ENCODE results near the gene HSPB2. TPM values are rescaled to one million over a fixed set of nuclear protein-coding genes. Genes with fewer than 3 reads are reported as not detected.
A peak's percentile ranks its signal among the peaks of the same experiment; 100 is the strongest.
"Not testable (repeated sequence)": the region's sequence is repeated elsewhere in the genome, so short reads cannot be mapped to it uniquely, and the experiment has no call there.

The HSPB2 gene
- total and polyA plus RNA-seq, 3 experiments from 2014 or later: not detected

GRCh38 chr11:111923951-111924350, 11.4 kb downstream of the HSPB2 start:
- no peaks in the 10 kb centered on the region for H3K9me3 Mint-ChIP-seq
- CTCF ChIA-PET: no interaction called here
- no peaks in the 10 kb centered on the region for H3K27me3 ChIP-seq (ENCODE audit: insufficient read depth, low read length, poor library complexity, severe bottlenecking)
- H3K27ac ChIP-seq (ENCODE audit: low read depth, low read length): no peak overlapping the region
- peaks cover 5 to 13% of the 10 kb centered on the region in 2 donors for H3K27me3 Mint-ChIP-seq
- no peaks in the 10 kb centered on the region for H3K36me3 Mint-ChIP-seq
- no peaks in the 10 kb centered on the region for H3K9me3 ChIP-seq (ENCODE audit: low read length)
- peak overlapping the region in 3 of 8 donors; percentile 18 to 84 (median 64) for H3K27ac Mint-ChIP-seq
- H3K4me3 ChIP-seq (ENCODE audit: low read length): no peak overlapping the region
- peaks cover 14 to 21% (median 15%) of the 10 kb centered on the region in 3 donors for H3K4me1 Mint-ChIP-seq
- DNase-seq: no peak
- H3K4me3 Mint-ChIP-seq: peak overlapping the region in 1 of 7 donors; percentile 87
- POLR2A ChIA-PET: no interaction called here
- no peaks in the 10 kb centered on the region for H3K36me3 ChIP-seq (ENCODE audit: insufficient read depth, low read length)
- peaks cover 7% of the 10 kb centered on the region for H3K4me1 ChIP-seq (ENCODE audit: insufficient read depth, low read length)

DNA sequence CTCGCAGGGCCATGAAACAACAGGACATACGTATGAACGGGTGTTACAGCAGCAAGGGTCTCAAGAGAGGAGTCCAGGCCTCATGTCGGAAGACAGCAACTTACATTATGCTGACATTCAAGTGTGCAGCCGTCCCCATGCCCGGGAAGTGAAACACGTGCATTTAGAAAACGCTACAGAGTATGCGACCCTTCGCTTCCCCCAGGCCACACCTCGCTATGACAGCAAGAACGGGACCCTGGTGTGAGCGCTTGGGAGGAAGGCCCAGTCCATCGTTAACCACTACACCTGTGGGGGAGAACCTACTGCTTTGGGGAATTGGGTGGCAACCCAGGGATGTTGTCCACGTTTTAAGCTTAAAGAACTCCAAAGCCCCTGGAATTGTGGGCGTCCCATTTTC, 13.4 kb downstream of the HSPB2 start:
- ChIA-PET CTCF (interaction anchor here (1.0 to 3.4 kb wide), 6 partner anchors 9 to 56 kb away, joined by 4 to 17 read pairs (median 10); partner anchors contain the start of genes ALG9, DIXDC1 and FDXACB1), POLR2A (interaction anchor here (1.0 to 2.3 kb wide), 7 partner anchors 9 to 159 kb away, joined by 3 to 17 read pairs (median 9); partner anchors contain the start of genes ALG9, CFAP68 and DIXDC1)
- Histone ChIP-seq H3K36me3 (ENCODE audit: insufficient read depth, low read length) (no peaks in the 10 kb centered on the region), H3K27me3 (ENCODE audit: insufficient read depth, low read length, poor library complexity, severe bottlenecking) (no peaks in the 10 kb centered on the region), H3K27ac (ENCODE audit: low read depth, low read length) (peak overlapping the region; percentile 80), H3K4me3 (ENCODE audit: low read length) (no peak overlapping the region), H3K4me1 (ENCODE audit: insufficient read depth, low read length) (peaks cover 7% of the 10 kb centered on the region), H3K9me3 (ENCODE audit: low read length) (no peaks in the 10 kb centered on the region)
- DNase-seq: no peak
- H3K27ac Mint-ChIP-seq: peak overlapping the region; percentile 73 to 96 (median 90)
- H3K4me1 Mint-ChIP-seq: peaks cover 14 to 21% (median 15%) of the 10 kb centered on the region in 3 donors
- no peaks in the 10 kb centered on the region for H3K9me3 Mint-ChIP-seq
- no peaks in the 10 kb centered on the region for H3K36me3 Mint-ChIP-seq
- peaks cover 3 to 6% of the 10 kb centered on the region in 2 donors for H3K27me3 Mint-ChIP-seq
- peak overlapping the region in 6 of 7 donors; percentile 69 to 89 (median 86) for H3K4me3 Mint-ChIP-seq

GRCh38 chr11:111926505-111927391, 14.2 kb downstream of the HSPB2 start:
- Mint-ChIP-seq H3K27me3 (peaks cover 3 to 5% of the 10 kb centered on the region in 2 donors), H3K4me1 (peaks cover 14 to 23% (median 15%) of the 10 kb centered on the region in 3 donors), H3K4me3 (peak overlapping the region; percentile 84 to 92 (median 87)), H3K9me3 (no peaks in the 10 kb centered on the region), H3K36me3 (no peaks in the 10 kb centered on the region), H3K27ac (peak overlapping the region; percentile 89 to 96 (median 95))
- Histone ChIP-seq H3K27ac (ENCODE audit: low read depth, low read length) (peak overlapping the region; percentile 80), H3K4me1 (ENCODE audit: insufficient read depth, low read length) (peaks cover 9% of the 10 kb centered on the region), H3K9me3 (ENCODE audit: low read length) (no peaks in the 10 kb centered on the region), H3K36me3 (ENCODE audit: insufficient read depth, low read length) (no peaks in the 10 kb centered on the region), H3K27me3 (ENCODE audit: insufficient read depth, low read length, poor library complexity, severe bottlenecking) (no peaks in the 10 kb centered on the region), H3K4me3 (ENCODE audit: low read length) (peak overlapping the region; percentile 72)
- peak; percentile 89 to 98 (median 96) for DNase-seq
- POLR2A ChIA-PET: interaction anchor here (0.7 to 2.3 kb wide), 11 partner anchors 9 to 300 kb away, joined by 3 to 17 read pairs (median 4); partner anchors contain the start of genes ALG9, CFAP68, DIXDC1 and FDXACB1
- CTCF ChIA-PET: interaction anchor here (0.8 to 3.4 kb wide), 8 partner anchors 10 to 55 kb away, joined by 3 to 17 read pairs (median 8); partner anchors contain the start of genes ALG9, DIXDC1 and FDXACB1

GRCh38 chr11:111930472-111930871, 17.9 kb downstream of the HSPB2 start:
- Histone ChIP-seq H3K4me1 (ENCODE audit: insufficient read depth, low read length) (peaks cover 14% of the 10 kb centered on the region), H3K27ac (ENCODE audit: low read depth, low read length) (no peak overlapping the region), H3K4me3 (ENCODE audit: low read length) (no peak overlapping the region), H3K9me3 (ENCODE audit: low read length) (no peaks in the 10 kb centered on the region), H3K36me3 (ENCODE audit: insufficient read depth, low read length) (no peaks in the 10 kb centered on the region), H3K27me3 (ENCODE audit: insufficient read depth, low read length, poor library complexity, severe bottlenecking) (no peaks in the 10 kb centered on the region)
- H3K4me3 Mint-ChIP-seq: no peak overlapping the region
- peaks cover 16 to 30% (median 20%) of the 10 kb centered on the region in 3 donors for H3K4me1 Mint-ChIP-seq
- DNase-seq: no peak
- no peaks in the 10 kb centered on the region for H3K9me3 Mint-ChIP-seq
- no peak overlapping the region for H3K27ac Mint-ChIP-seq
- no peaks in the 10 kb centered on the region for H3K36me3 Mint-ChIP-seq
- ChIA-PET CTCF (interaction anchor here (1.1 to 3.3 kb wide), 3 partner anchors 51 to 75 kb away, joined by 3 to 31 read pairs (median 4); no protein-coding TSS in a partner anchor), POLR2A (no interaction called here)
- peaks cover 4 to 6% of the 10 kb centered on the region in 2 donors for H3K27me3 Mint-ChIP-seq

DNA sequence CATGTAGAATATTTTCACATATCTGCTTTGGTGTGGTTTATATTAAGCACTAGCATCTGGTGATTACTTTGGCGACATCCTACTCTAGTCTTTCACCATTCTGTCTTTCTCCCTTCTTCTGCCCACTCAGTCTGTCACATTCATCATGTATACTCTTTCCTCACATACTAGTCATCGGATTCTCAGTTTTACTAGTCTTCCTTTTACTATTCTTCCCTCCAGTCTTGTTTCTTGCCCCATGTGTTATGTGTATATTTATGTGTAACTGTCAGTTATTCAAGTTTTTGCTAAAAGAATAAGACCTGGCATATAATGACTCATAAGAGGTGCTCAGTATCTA, 20.0 kb downstream of the HSPB2 start:
- Histone ChIP-seq H3K36me3 (ENCODE audit: insufficient read depth, low read length) (no peaks in the 10 kb centered on the region), H3K27me3 (ENCODE audit: insufficient read depth, low read length, poor library complexity, severe bottlenecking) (no peaks in the 10 kb centered on the region), H3K4me3 (ENCODE audit: low read length) (no peak overlapping the region), H3K27ac (ENCODE audit: low read depth, low read length) (no peak overlapping the region), H3K9me3 (ENCODE audit: low read length) (no peaks in the 10 kb centered on the region), H3K4me1 (ENCODE audit: insufficient read depth, low read length) (peaks cover 22% of the 10 kb centered on the region)
- no peaks in the 10 kb centered on the region for H3K9me3 Mint-ChIP-seq
- no peaks in the 10 kb centered on the region for H3K36me3 Mint-ChIP-seq
- POLR2A ChIA-PET: no interaction called here
- CTCF ChIA-PET: interaction anchor here (0.7 to 3.3 kb wide), 9 partner anchors 12 to 348 kb away, joined by 3 to 31 read pairs (median 4); no protein-coding TSS in a partner anchor
- peaks cover 9 to 25% (median 21%) of the 10 kb centered on the region in 3 donors for H3K4me1 Mint-ChIP-seq
- peaks cover 6% of the 10 kb centered on the region in 2 donors for H3K27me3 Mint-ChIP-seq
- DNase-seq: no peak
- peak overlapping the region in 1 of 8 donors; percentile 29 for H3K27ac Mint-ChIP-seq
- H3K4me3 Mint-ChIP-seq: peak overlapping the region in 4 of 7 donors; percentile 4 to 63 (median 36)

GRCh38 chr11:111933176-111933575, 20.6 kb downstream of the HSPB2 start:
- H3K27ac Mint-ChIP-seq; H3K36me3 Mint-ChIP-seq; H3K36me3 ChIP-seq (ENCODE audit: insufficient read depth, low read length); H3K4me3 ChIP-seq (ENCODE audit: low read length); H3K9me3 Mint-ChIP-seq; H3K27me3 ChIP-seq (ENCODE audit: insufficient read depth, low read length, poor library complexity, severe bottlenecking); H3K27me3 Mint-ChIP-seq; H3K9me3 ChIP-seq (ENCODE audit: low read length); H3K27ac ChIP-seq (ENCODE audit: low read depth, low read length); DNase-seq: not testable (repeated sequence)
- CTCF ChIA-PET: interaction anchor here (2.5 to 2.9 kb wide), 2 partner anchors 11 to 49 kb away, joined by 8 to 18 read pairs; no protein-coding TSS in a partner anchor
- Mint-ChIP-seq H3K4me1 (peaks cover 15 to 30% (median 27%) of the 10 kb centered on the region in 3 donors), H3K4me3 (peak overlapping the region in 1 of 7 donors; percentile 3)
- peaks cover 28% of the 10 kb centered on the region for H3K4me1 ChIP-seq (ENCODE audit: insufficient read depth, low read length)
- POLR2A ChIA-PET: interaction anchor here (0.6 kb wide), 1 partner anchor 293 kb away, joined by 5 read pairs; the partner anchor contains the start of gene PTS

DNA sequence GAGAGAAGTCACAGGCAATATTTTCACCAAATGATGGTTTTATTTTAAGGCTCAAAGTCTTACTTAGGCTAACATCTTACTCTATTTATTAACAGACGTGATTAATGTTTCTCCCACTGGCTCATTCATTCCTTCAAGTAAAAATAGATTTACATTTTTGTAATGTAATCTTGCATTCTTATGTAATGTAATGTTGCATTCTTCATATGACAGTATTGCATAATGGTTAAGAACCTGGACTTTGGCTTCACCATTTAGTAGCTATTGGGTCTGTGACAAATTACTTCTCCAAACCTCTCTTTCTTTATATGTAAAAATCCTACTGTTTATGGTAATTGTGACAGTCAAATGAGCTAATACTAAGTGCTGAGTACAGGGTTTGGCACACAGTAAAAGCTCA, 21.3 kb downstream of the HSPB2 start:
- H3K27me3 ChIP-seq (ENCODE audit: insufficient read depth, low read length, poor library complexity, severe bottlenecking): no peaks in the 10 kb centered on the region
- ChIA-PET POLR2A (interaction anchor here (0.6 kb wide), 2 partner anchors 62 to 82 kb away, joined by 3 read pairs; no protein-coding TSS in a partner anchor), CTCF (interaction anchor here (2.9 kb wide), 1 partner anchor 48 kb away, joined by 8 read pairs; no protein-coding TSS in a partner anchor)
- Mint-ChIP-seq H3K36me3 (no peaks in the 10 kb centered on the region), H3K27ac (no peak overlapping the region), H3K4me3 (peak overlapping the region in 1 of 7 donors; percentile 5), H3K9me3 (no peaks in the 10 kb centered on the region), H3K4me1 (peaks cover 22 to 37% (median 34%) of the 10 kb centered on the region in 3 donors), H3K27me3 (peaks cover 6% of the 10 kb centered on the region in 2 donors)
- H3K4me1 ChIP-seq (ENCODE audit: insufficient read depth, low read length): peaks cover 35% of the 10 kb centered on the region
- H3K9me3 ChIP-seq (ENCODE audit: low read length): no peaks in the 10 kb centered on the region
- H3K27ac ChIP-seq (ENCODE audit: low read depth, low read length): no peak overlapping the region
- DNase-seq: no peak
- H3K36me3 ChIP-seq (ENCODE audit: insufficient read depth, low read length): no peaks in the 10 kb centered on the region
- no peak overlapping the region for H3K4me3 ChIP-seq (ENCODE audit: low read length)

Data from CD8-positive, alpha-beta memory T cell (primary cell).